ENCODE measurements around the gene PLRG1.

The PLRG1 gene

GRCh38 chr4:154585369-154586018 lies 35.3 kb upstream of the PLRG1 start:
- H3K36me3 Mint-ChIP-seq (ENCODE audit: insufficient read depth): no peaks in the 10 kb centered on the region
- no peak for DNase-seq
- H3K27me3 Mint-ChIP-seq: peaks cover 31 to 33% of the 10 kb centered on the region in 2 donors
- H3K27ac Mint-ChIP-seq: no peak overlapping the region
- no peaks in the 10 kb centered on the region for H3K4me1 Mint-ChIP-seq (ENCODE audit: low read depth in 2 of 2)
- no peak overlapping the region for H3K4me3 Mint-ChIP-seq
- ATAC-seq (replicated peaks): no peak
- H3K9me3 Mint-ChIP-seq: no peaks in the 10 kb centered on the region

GRCh38 chr4:154584259-154584658 lies 34.1 kb upstream of the PLRG1 start:
- no peak overlapping the region for H3K4me3 Mint-ChIP-seq
- H3K9me3 Mint-ChIP-seq: no peaks in the 10 kb centered on the region
- ATAC-seq (replicated peaks): no peak
- DNase-seq: no peak
- peaks cover 18 to 22% of the 10 kb centered on the region in 2 donors for H3K27me3 Mint-ChIP-seq
- H3K36me3 Mint-ChIP-seq (ENCODE audit: insufficient read depth): no peaks in the 10 kb centered on the region
- H3K4me1 Mint-ChIP-seq (ENCODE audit: low read depth in 2 of 2): no peaks in the 10 kb centered on the region
- H3K27ac Mint-ChIP-seq: no peak overlapping the region

GRCh38 chr4:154583677-154584076 lies 33.5 kb upstream of the PLRG1 start:
- H3K4me1 Mint-ChIP-seq (ENCODE audit: low read depth in 2 of 2): no peaks in the 10 kb centered on the region
- H3K4me3 Mint-ChIP-seq: no peak overlapping the region
- DNase-seq (no peak), ATAC-seq (replicated peaks) (no peak)
- no peaks in the 10 kb centered on the region for H3K36me3 Mint-ChIP-seq (ENCODE audit: insufficient read depth)
- no peak overlapping the region for H3K27ac Mint-ChIP-seq
- H3K9me3 Mint-ChIP-seq: no peaks in the 10 kb centered on the region
- H3K27me3 Mint-ChIP-seq: peaks cover 15 to 21% of the 10 kb centered on the region in 2 donors

GRCh38 chr4:154583230-154583629 lies 33.0 kb upstream of the PLRG1 start:
- H3K27ac Mint-ChIP-seq: no peak overlapping the region
- DNase-seq: no peak
- no peaks in the 10 kb centered on the region for H3K36me3 Mint-ChIP-seq (ENCODE audit: insufficient read depth)
- H3K4me3 Mint-ChIP-seq: no peak overlapping the region
- no peaks in the 10 kb centered on the region for H3K9me3 Mint-ChIP-seq
- H3K4me1 Mint-ChIP-seq (ENCODE audit: low read depth in 2 of 2): no peaks in the 10 kb centered on the region
- H3K27me3 Mint-ChIP-seq: peaks cover 15 to 21% of the 10 kb centered on the region in 2 donors
- ATAC-seq (replicated peaks): no peak

- H3K27me3 Mint-ChIP-seq: peaks cover 18 to 21% of the 10 kb centered on the region in 2 donors
- no peak overlapping the region for H3K4me3 Mint-ChIP-seq
- no peak overlapping the region for H3K27ac Mint-ChIP-seq
- no peaks in the 10 kb centered on the region for H3K4me1 Mint-ChIP-seq (ENCODE audit: low read depth in 2 of 2)
- H3K36me3 Mint-ChIP-seq (ENCODE audit: insufficient read depth): no peaks in the 10 kb centered on the region
- no peaks in the 10 kb centered on the region for H3K9me3 Mint-ChIP-seq
- ATAC-seq (replicated peaks): no peak
- DNase-seq: no peak
Observed at GRCh38 chr4:154582723-154583122, 32.5 kb upstream of the PLRG1 start.

- no peaks in the 10 kb centered on the region for H3K9me3 Mint-ChIP-seq
- no peak overlapping the region for H3K27ac Mint-ChIP-seq
- H3K4me1 Mint-ChIP-seq (ENCODE audit: low read depth in 2 of 2): no peaks in the 10 kb centered on the region
- no peaks in the 10 kb centered on the region for H3K36me3 Mint-ChIP-seq (ENCODE audit: insufficient read depth)
- H3K4me3 Mint-ChIP-seq: no peak overlapping the region
- ATAC-seq (replicated peaks) (no peak), DNase-seq (no peak)
- peaks cover 23 to 24% of the 10 kb centered on the region in 2 donors for H3K27me3 Mint-ChIP-seq
Observed at GRCh38 chr4:154579927-154580326, 29.7 kb upstream of the PLRG1 start.

- peaks cover 27 to 29% of the 10 kb centered on the region in 2 donors for H3K27me3 Mint-ChIP-seq
Observed at GRCh38 chr4:154578919-154579318, 28.7 kb upstream of the PLRG1 start.

GRCh38 chr4:154577324-154577723 lies 27.1 kb upstream of the PLRG1 start:
- ATAC-seq (replicated peaks): no peak

More at GRCh38 chr4:154578919-154579318, 28.7 kb upstream of the PLRG1 start:
- no peak for ATAC-seq (replicated peaks)
- Mint-ChIP-seq H3K9me3 (no peaks in the 10 kb centered on the region), H3K4me1 (ENCODE audit: low read depth in 2 of 2) (no peaks in the 10 kb centered on the region), H3K27ac (no peak overlapping the region), H3K36me3 (ENCODE audit: insufficient read depth) (no peaks in the 10 kb centered on the region), H3K4me3 (no peak overlapping the region)
- DNase-seq: no peak

GRCh38 chr4:154574311-154574710 lies 24.1 kb upstream of the PLRG1 start:
- Mint-ChIP-seq H3K9me3 (no peaks in the 10 kb centered on the region), H3K27ac (no peak overlapping the region), H3K4me1 (ENCODE audit: low read depth in 2 of 2) (peaks cover 0 to 1% of the 10 kb centered on the region in 2 donors), H3K4me3 (no peak overlapping the region), H3K27me3 (peaks cover 22 to 36% of the 10 kb centered on the region in 2 donors), H3K36me3 (ENCODE audit: insufficient read depth) (no peaks in the 10 kb centered on the region)
- DNase-seq (no peak), ATAC-seq (replicated peaks) (no peak)

More at GRCh38 chr4:154577324-154577723, 27.1 kb upstream of the PLRG1 start:
- Mint-ChIP-seq H3K4me3 (no peak overlapping the region), H3K27me3 (peaks cover 27 to 29% of the 10 kb centered on the region in 2 donors), H3K36me3 (ENCODE audit: insufficient read depth) (no peaks in the 10 kb centered on the region), H3K27ac (no peak overlapping the region), H3K9me3 (no peaks in the 10 kb centered on the region), H3K4me1 (ENCODE audit: low read depth in 2 of 2) (no peaks in the 10 kb centered on the region)
- DNase-seq: no peak

- DNase-seq: no peak
- Mint-ChIP-seq H3K27ac (no peak overlapping the region), H3K4me3 (no peak overlapping the region), H3K36me3 (ENCODE audit: insufficient read depth) (no peaks in the 10 kb centered on the region), H3K9me3 (no peaks in the 10 kb centered on the region), H3K27me3 (peaks cover 22 to 36% of the 10 kb centered on the region in 2 donors), H3K4me1 (ENCODE audit: low read depth in 2 of 2) (peaks cover 0 to 1% of the 10 kb centered on the region in 2 donors)
- ATAC-seq (replicated peaks): no peak
Observed at GRCh38 chr4:154573190-154573870, 23.1 kb upstream of the PLRG1 start.

GRCh38 chr4:154569584-154569983 lies 19.4 kb upstream of the PLRG1 start:
- Mint-ChIP-seq H3K27me3 (peaks cover 0 to 10% of the 10 kb centered on the region in 2 donors), H3K36me3 (ENCODE audit: insufficient read depth) (no peaks in the 10 kb centered on the region), H3K9me3 (no peaks in the 10 kb centered on the region), H3K4me1 (ENCODE audit: low read depth in 2 of 2) (peaks cover 0 to 1% of the 10 kb centered on the region in 2 donors), H3K27ac (no peak overlapping the region), H3K4me3 (no peak overlapping the region)
- ATAC-seq (replicated peaks) (no peak), DNase-seq (no peak)

GRCh38 chr4:154569028-154569427 lies 18.8 kb upstream of the PLRG1 start:
- peaks cover 0 to 1% of the 10 kb centered on the region in 2 donors for H3K4me1 Mint-ChIP-seq (ENCODE audit: low read depth in 2 of 2)
- DNase-seq: no peak
- no peak overlapping the region for H3K4me3 Mint-ChIP-seq
- no peak for ATAC-seq (replicated peaks)
- H3K36me3 Mint-ChIP-seq (ENCODE audit: insufficient read depth): no peaks in the 10 kb centered on the region
- H3K27ac Mint-ChIP-seq: no peak overlapping the region
- H3K9me3 Mint-ChIP-seq: no peaks in the 10 kb centered on the region
- H3K27me3 Mint-ChIP-seq: peaks cover 0 to 6% of the 10 kb centered on the region in 2 donors

GRCh38 chr4:154566639-154567204 lies 16.5 kb upstream of the PLRG1 start:
- ATAC-seq (replicated peaks): no peak
- H3K9me3 Mint-ChIP-seq: no peaks in the 10 kb centered on the region
- H3K36me3 Mint-ChIP-seq (ENCODE audit: insufficient read depth): no peaks in the 10 kb centered on the region
- no peak overlapping the region for H3K4me3 Mint-ChIP-seq
- peaks cover 0 to 1% of the 10 kb centered on the region in 2 donors for H3K4me1 Mint-ChIP-seq (ENCODE audit: low read depth in 2 of 2)
- no peak overlapping the region for H3K27ac Mint-ChIP-seq
- H3K27me3 Mint-ChIP-seq: peaks cover 0 to 6% of the 10 kb centered on the region in 2 donors
- no peak for DNase-seq

- Mint-ChIP-seq H3K36me3 (ENCODE audit: insufficient read depth) (no peaks in the 10 kb centered on the region), H3K27ac (no peak overlapping the region), H3K4me3 (no peak overlapping the region), H3K4me1 (ENCODE audit: low read depth in 2 of 2) (peaks cover 0 to 1% of the 10 kb centered on the region in 2 donors), H3K27me3 (no peaks in the 10 kb centered on the region), H3K9me3 (no peaks in the 10 kb centered on the region)
- DNase-seq (no peak), ATAC-seq (replicated peaks) (no peak)
Observed at GRCh38 chr4:154565704-154566103, 15.5 kb upstream of the PLRG1 start.
